ENCODE measurements around the gene CPAMD8. TPM values are rescaled to one million over a fixed set of nuclear protein-coding genes. Genes with fewer than 3 reads are reported as not detected.

The CPAMD8 gene
- total and polyA plus RNA-seq, 2 donors (not counting 3 experiments of a cell fraction or from before 2014, with no cell fraction given): 2.2 to 3.9 TPM

- dilution Hi-C loops (cut with MboI; ENCODE audit: extremely low pct_ligation_motif_present, low sequenced_read_pairs): no loop called here
- no peak for FAIRE-seq
- Histone ChIP-seq H3K27me3 (ENCODE audit: control insufficient read depth in 2 of 2, insufficient read depth in 2 of 2, low read length in 2 of 2) (no peaks in the 10 kb centered on the region), H3K79me2 (ENCODE audit: control insufficient read depth, insufficient read depth, low read length) (no peaks in the 10 kb centered on the region), H3K36me3 (ENCODE audit: control insufficient read depth in 2 of 2, extremely low read depth in 1 of 2, insufficient read depth in 2 of 2, low read length in 2 of 2) (no peaks in the 10 kb centered on the region), H3K9me1 (replicated peaks; ENCODE audit: control insufficient read depth, extremely low read depth, insufficient read depth, low read length) (no peaks in the 10 kb centered on the region), H2AFZ (ENCODE audit: low read depth, low read length) (no peak overlapping the region), H4K20me1 (replicated peaks; ENCODE audit: control insufficient read depth, extremely low read depth, insufficient read depth, low read length) (no peaks in the 10 kb centered on the region), H3K4me1 (ENCODE audit: control insufficient read depth, extremely low read depth, insufficient read depth, low read length) (no peaks in the 10 kb centered on the region), H3K4me2 (ENCODE audit: insufficient read depth, low read length) (no peak overlapping the region), H3K9ac (replicated peaks; ENCODE audit: extremely low read depth, insufficient read depth, low read length) (no peak overlapping the region), H3K4me3 (replicated peaks in 1 of 3; ENCODE audit: insufficient read depth in 1 of 3, low read depth in 1 of 3, low read length in 3 of 3) (no peak overlapping the region), H3K27ac (ENCODE audit: insufficient read depth, low read depth, low read length) (no peak overlapping the region), H3K9me3 (replicated peaks; ENCODE audit: control insufficient read depth, insufficient read depth, low read length) (no peaks in the 10 kb centered on the region)
- CTCF ChIA-PET: no interaction called here
- intact Hi-C loops (cut with micrococcal nuclease): no loop called here
- no peak for TF ChIP-seq POLR2AphosphoS5 (IDR thresholded peaks at IDR 0.05; ENCODE audit: insufficient read depth, low read depth, low read length)
- TF ChIP-seq GATA2 (IDR thresholded peaks at IDR 0.05; ENCODE audit: insufficient read depth, insufficient read length, low read depth, low read length): no peak
- no peak for TF ChIP-seq FOS (IDR thresholded peaks at IDR 0.05; ENCODE audit: borderline replicate concordance, insufficient read depth, low read length)
- no peak for TF ChIP-seq MAX (IDR thresholded peaks at IDR 0.05; ENCODE audit: insufficient read depth, insufficient read length)
- no peak for TF ChIP-seq CTCF (IDR thresholded peaks at IDR 0.05; ENCODE audit: extremely low read depth in 1 of 2, insufficient read depth in 1 of 2, low read depth in 1 of 2, low read length in 2 of 2)
- no peak for TF ChIP-seq EZH2 (IDR thresholded peaks at IDR 0.05; ENCODE audit: borderline replicate concordance, low read depth, low read length, severe bottlenecking)
- no peak for TF ChIP-seq POLR2A (IDR thresholded peaks at IDR 0.05; ENCODE audit: low read depth, low read length)
- no peak for DNase-seq (ENCODE audit: low read depth, low spot score)
- no TSS peak for BruUV-seq (replicated peaks)
- POLR2A ChIA-PET: no interaction called here
Observed at GRCh38 chr19:16945762-16946465, 80.7 kb downstream of the CPAMD8 start.

Measured in endothelial cell of umbilical vein (primary cell).